SK-N-SH (cell line): ENCODE results near the gene GAS7. TPM values are rescaled to one million over a fixed set of nuclear protein-coding genes. Genes with fewer than 3 reads are reported as not detected.

Experiments
- CTCF ChIA-PET: fragments of 300-600, 350-600 bp; formaldehyde crosslinking; extraction: SDS; loops from one replicate; lab custom pipeline; 2021; lab: Yijun Ruan, JAX
- POLR2A ChIA-PET: fragments of 350-600 bp; sonication (Branson Sonifier 250); formaldehyde crosslinking; extraction: SDS; loops from one replicate; lab custom pipeline; 2020; ENCODE audit warnings: antibody characterized with exemption, inconsistent platforms; lab: Yijun Ruan, JAX
- DNase-seq: peaks from one replicate; pipeline ENCODE4 v3.0.0; 2012
- H2AFZ ChIP-seq: fragments of 200-600 bp; sonication (generic); 2 replicates; pipeline ENCODE4 v1.8.1; 2016; ENCODE audit warnings: antibody characterized with exemption, mild to moderate bottlenecking, low read depth
- H3F3A ChIP-seq: fragments of 200-600 bp; sonication (generic); replicated peaks from 2 replicates; pipeline ENCODE3; 2016; ENCODE audit warnings: antibody characterized with exemption, mild to moderate bottlenecking; ENCODE audit not compliant: insufficient read depth
- H3K27ac ChIP-seq, 2 experiments: fragments of 200-500 bp in 1 of 2; fragments of 200-600 bp in 1 of 2; sonication (Bioruptor generic) in 1 of 2; sonication (generic), shearing (Covaris generic) in 1 of 2; 2 replicates each; pipeline versions ENCODE4 v1.5.1 to v1.6.1; 2014 to 2016; ENCODE audit warnings: low read depth in 2 of 2, inconsistent platforms in 1 of 2, low read length in 1 of 2, mild to moderate bottlenecking in 1 of 2, mixed read lengths in 1 of 2
- H3K27me3 ChIP-seq: fragments of 200-600 bp; sonication (generic), shearing (Covaris generic); 2 replicates; pipeline ENCODE4 v1.6.1; 2016; ENCODE audit warnings: mixed run types; ENCODE audit not compliant: insufficient read depth
- H3K36me3 ChIP-seq, 2 experiments: fragments of 200-500 bp in 1 of 2; fragments of 200-600 bp in 1 of 2; sonication (Bioruptor generic) in 1 of 2; sonication (generic) in 1 of 2; replicated peaks in 1 of 2; 2 replicates each; pipeline versions ENCODE3 to v1.5.1; 2014 to 2016; ENCODE audit warnings: low read length in 1 of 2, mild to moderate bottlenecking in 1 of 2; ENCODE audit not compliant: insufficient read depth in 2 of 2, control insufficient read depth in 1 of 2
- H3K4me1 ChIP-seq, 2 experiments: fragments of 200-500 bp in 1 of 2; fragments of 200-600 bp in 1 of 2; sonication (Bioruptor generic) in 1 of 2; sonication (generic), shearing (Covaris generic) in 1 of 2; 2 replicates each; pipeline versions ENCODE4 v1.5.1 to v1.6.1; 2014 to 2016; ENCODE audit warnings: low read depth in 1 of 2, low read length in 1 of 2, mixed run types in 1 of 2; ENCODE audit not compliant: insufficient read depth in 2 of 2, control insufficient read depth in 1 of 2
- H3K4me2 ChIP-seq: fragments of 200-600 bp; sonication (generic), shearing (Covaris generic); 2 replicates; pipeline ENCODE4 v1.6.1; 2017; ENCODE audit warnings: mixed run types
- H3K4me3 ChIP-seq, 2 experiments: fragments of 200-500 bp in 1 of 2; fragments of 200-600 bp in 1 of 2; sonication (Bioruptor generic) in 1 of 2; sonication (generic), shearing (Covaris generic) in 1 of 2; 2 replicates each; pipeline versions ENCODE4 v1.5.1 to v1.8.1; 2014 to 2016; ENCODE audit warnings: low read depth in 2 of 2, inconsistent platforms in 1 of 2, low read length in 1 of 2, mild to moderate bottlenecking in 1 of 2, mixed read lengths in 1 of 2, moderate library complexity in 1 of 2
- H3K79me2 ChIP-seq: fragments of 200-600 bp; sonication (generic); 2 replicates; pipeline ENCODE4 v1.8.1; 2017; ENCODE audit warnings: mild to moderate bottlenecking; ENCODE audit not compliant: insufficient read depth
- H3K9ac ChIP-seq: fragments of 200-600 bp; sonication (generic); 2 replicates; pipeline ENCODE4 v1.6.1; 2017; ENCODE audit warnings: mixed run types
- H3K9me2 ChIP-seq: fragments of 200-600 bp; sonication (generic); 2 replicates; pipeline ENCODE4 v1.6.1; 2017; ENCODE audit warnings: mixed run types
- H3K9me3 ChIP-seq: fragments of 200-600 bp; sonication (generic); 2 replicates; pipeline ENCODE4 v1.6.1; 2017; ENCODE audit warnings: mixed run types, mild to moderate bottlenecking, moderate library complexity
- H4K20me1 ChIP-seq: fragments of 200-600 bp; sonication (generic); 2 replicates; pipeline ENCODE4 v1.6.1; 2017; ENCODE audit warnings: mild to moderate bottlenecking, mixed run types; ENCODE audit not compliant: insufficient read depth
- EZH2phosphoT487 ChIP-seq: fragments of 200-600 bp; sonication (generic); IDR thresholded peaks from 2 replicates; pipeline ENCODE4 v1.6.1; 2017; ENCODE audit warnings: low read depth, mixed run types, mild to moderate bottlenecking, antibody characterized with exemption, moderate library complexity, borderline replicate concordance
- FOSL2 ChIP-seq: IDR thresholded peaks from 2 replicates; pipeline ENCODE4 v1.4.0; 2012; ENCODE audit warnings: low read depth, mild to moderate bottlenecking, moderate library complexity, borderline replicate concordance
- FOXJ3 ChIP-seq: sonication (generic); formaldehyde crosslinking; IDR thresholded peaks from 2 replicates; pipeline ENCODE4 v1.5.1; 2020; ENCODE audit warnings: mild to moderate bottlenecking, missing genetic modification reagents
- IRF3 ChIP-seq: fragments of 150-350 bp; IDR thresholded peaks from 2 replicates; pipeline ENCODE4 v1.6.1; 2016; ENCODE audit warnings: mild to moderate bottlenecking, low read depth, low read length
- NFIC ChIP-seq: IDR thresholded peaks from 2 replicates; pipeline ENCODE4 v1.4.0; 2012; ENCODE audit warnings: borderline replicate concordance
- NRF1 ChIP-seq: IDR thresholded peaks from 2 replicates; pipeline ENCODE4 v1.6.1; 2012; ENCODE audit warnings: low read depth, mild to moderate bottlenecking, low read length
- PBX3 ChIP-seq: IDR thresholded peaks from 2 replicates; pipeline ENCODE4; 2012
- RAD21 ChIP-seq: IDR thresholded peaks from 2 replicates; pipeline ENCODE4 v1.6.1; 2012; ENCODE audit warnings: mild to moderate bottlenecking, low read length
- REST ChIP-seq: IDR thresholded peaks from 2 replicates; pipeline ENCODE4 v1.6.1; 2012; ENCODE audit warnings: mild to moderate bottlenecking, low read depth, low read length, moderate library complexity
- RFX5 ChIP-seq: IDR thresholded peaks from 2 replicates; pipeline ENCODE4 v1.6.1; 2012; ENCODE audit warnings: mild to moderate bottlenecking, improper control_type of control experiment, low read length
- RXRA ChIP-seq: IDR thresholded peaks from 2 replicates; pipeline ENCODE4 v1.4.0; 2012; ENCODE audit warnings: low read depth, mild to moderate bottlenecking, borderline replicate concordance
- SIN3A ChIP-seq: IDR thresholded peaks from 2 replicates; pipeline ENCODE4 v1.6.1; 2012; ENCODE audit warnings: low read depth, mild to moderate bottlenecking, low read length, moderate library complexity, borderline replicate concordance
- TAF1 ChIP-seq: IDR thresholded peaks from 2 replicates; pipeline ENCODE4 v1.6.1; 2012; ENCODE audit warnings: low read depth, mild to moderate bottlenecking, low read length, moderate library complexity, borderline replicate concordance
- TCF12 ChIP-seq: IDR thresholded peaks from 2 replicates; pipeline ENCODE4 v1.4.0; 2012
- ZBTB33 ChIP-seq: IDR thresholded peaks from 2 replicates; pipeline ENCODE4 v1.4.0; 2012; ENCODE audit warnings: low read depth, borderline replicate concordance
- WGBS: methylation state at CpG from one replicate; pipeline ENCODE4 v1.1.6; 2017; ENCODE audit warnings: low lambda C conversion rate; 5-methylcytosine and 5-hydroxymethylcytosine counted together
- polyA plus RNA-seq, 3 experiments: library from polyadenylated mRNA; depleted of rRNA; stranded (reverse); fragments of >200 nt; gene quantifications; 2 replicates each; pipeline ENCODE4 v1.2.3, GENCODE V29; 2012

Gene GAS7
- polyA plus RNA-seq, 1 of the 3 experiments (the other 2 are of a cell fraction), result 0.12 TPM

- H3K4me3 ChIP-seq, result no peak overlapping the region
- no peaks in the 10 kb centered on the region for H3K27me3 ChIP-seq
- H3K9ac ChIP-seq, result no peak overlapping the region
- 12% methylated on average over 5 of the region's 5 CpGs for WGBS
- no peak overlapping the region for H2AFZ ChIP-seq
- POLR2A ChIA-PET, result no interaction called here
- H3K4me1 ChIP-seq, result peaks cover 0 to 6% of the 10 kb centered on the region in 2 experiments; a peak in 1 of 4 replicates
- CTCF ChIA-PET, result no interaction called here
- no peaks in the 10 kb centered on the region for H3K79me2 ChIP-seq
- no peaks in the 10 kb centered on the region for H4K20me1 ChIP-seq
- no peak overlapping the region for H3K27ac ChIP-seq
- TF ChIP-seq RFX5 (no peak), ZBTB33 (no peak), SIN3A (no peak), EZH2phosphoT487 (no peak), TAF1 (no peak), TCF12 (no peak), PBX3 (no peak), NRF1 (no peak), RAD21 (no peak)
- TF ChIP-seq, all 33 proteins: peak for 0
- Histone ChIP-seq H3K36me3 (no peaks in the 10 kb centered on the region), H3K4me2 (no peak overlapping the region), H3K9me3 (no peaks in the 10 kb centered on the region), H3K9me2 (no peaks in the 10 kb centered on the region), H3F3A (no peaks in the 10 kb centered on the region)
- DNase-seq, result no peak
These were observed 122.5 kb downstream of the GAS7 start for GRCh38 chr17:10075919-10076318.

- Histone ChIP-seq H3K27ac (no peak overlapping the region), H3K9me2 (no peaks in the 10 kb centered on the region), H2AFZ (no peak overlapping the region), H3K36me3 (no peaks in the 10 kb centered on the region), H3F3A (no peaks in the 10 kb centered on the region), H3K4me1 (peaks cover 0 to 6% of the 10 kb centered on the region in 2 experiments; a peak in 1 of 4 replicates), H3K4me2 (no peak overlapping the region), H3K79me2 (no peaks in the 10 kb centered on the region), H3K27me3 (no peaks in the 10 kb centered on the region), H4K20me1 (no peaks in the 10 kb centered on the region), H3K9me3 (no peaks in the 10 kb centered on the region), H3K9ac (no peak overlapping the region), H3K4me3 (no peak overlapping the region)
- DNase-seq, result no peak
- ChIA-PET CTCF (no interaction called here), POLR2A (interaction anchor here (0.7 kb wide), 1 partner anchor 94 kb away, joined by 3 read pairs; no protein-coding TSS in a partner anchor)
- 17% methylated on average over 6 of the region's 6 CpGs for WGBS
- no peak for TF ChIP-seq FOXJ3 (CRISPR knock-in tag)
- TF ChIP-seq RXRA, result no peak
- no peak for TF ChIP-seq FOSL2
- TF ChIP-seq NFIC, result no peak
- TF ChIP-seq REST, result no peak
- no peak for TF ChIP-seq IRF3
- TF ChIP-seq PBX3, result no peak
- no peak for TF ChIP-seq ZBTB33
These were observed 124.5 kb downstream of the GAS7 start for GRCh38 chr17:10073941-10074340.
